GM19023 (cell line): Measurements from ENCODE around the gene SMOC2.
"Not testable (repeated sequence)": the region's sequence is repeated elsewhere in the genome, so short reads cannot be mapped to it uniquely, and the experiment has no call there.

Source experiments
- ATAC-seq: cut with Tn5 transposase; IDR thresholded peaks from one replicate; pipeline ENCODE4 v1.9.1; 2021; ENCODE audit warnings: mild to moderate bottlenecking, moderate library complexity; ENCODE audit not compliant: unreplicated experiment

The SMOC2 gene

GRCh38 chr6:168699631-168700295 lies 258.8 kb downstream of the SMOC2 start:
- ATAC-seq = no peak

GRCh38 chr6:168700880-168701279 lies 259.9 kb downstream of the SMOC2 start:
- no peak for ATAC-seq

- no peak for ATAC-seq
Observed at GRCh38 chr6:168703990-168704389, 263.0 kb downstream of the SMOC2 start.

GRCh38 chr6:168704678-168705077 lies 263.7 kb downstream of the SMOC2 start:
- no peak for ATAC-seq

- not testable (repeated sequence) for ATAC-seq
Observed at GRCh38 chr6:168705271-168705670, 264.3 kb downstream of the SMOC2 start.

- no peak for ATAC-seq
Observed at GRCh38 chr6:168706471-168707177, 265.6 kb downstream of the SMOC2 start.

GRCh38 chr6:168708526-168708925 lies 267.5 kb downstream of the SMOC2 start:
- no peak for ATAC-seq

GRCh38 chr6:168708984-168709383 lies 268.0 kb downstream of the SMOC2 start:
- ATAC-seq = no peak

GRCh38 chr6:168709390-168709789 lies 268.4 kb downstream of the SMOC2 start:
- no peak for ATAC-seq

- ATAC-seq = no peak
Observed at GRCh38 chr6:168709991-168710390, 269.0 kb downstream of the SMOC2 start.

- ATAC-seq = no peak
Observed at GRCh38 chr6:168711049-168711640, 270.2 kb downstream of the SMOC2 start.

- ATAC-seq = no peak
Observed at GRCh38 chr6:168711666-168712300, 270.8 kb downstream of the SMOC2 start.

GRCh38 chr6:168712993-168713392 lies 272.0 kb downstream of the SMOC2 start:
- ATAC-seq = no peak

GRCh38 chr6:168713839-168714238 lies 272.9 kb downstream of the SMOC2 start:
- no peak for ATAC-seq

- no peak for ATAC-seq
Observed at GRCh38 chr6:168714547-168715260, 273.7 kb downstream of the SMOC2 start.

- ATAC-seq = no peak
Observed at GRCh38 chr6:168715643-168716481, 274.9 kb downstream of the SMOC2 start.

GRCh38 chr6:168716581-168716980 lies 275.6 kb downstream of the SMOC2 start:
- no peak for ATAC-seq

- no peak for ATAC-seq
Observed at GRCh38 chr6:168717491-168717890, 276.5 kb downstream of the SMOC2 start.
